NCI-H2029 treated with DMSO at 0.1 percent for 48 hours (cell line): ENCODE results near the gene PRKN.

Experiments
- DNase-seq: peaks from one replicate; lab custom pipeline; 2025; lab: John Stamatoyannopoulos, UW

PRKN gene

GRCh38 chr6:162244031-162244430 lies 483.5 kb downstream of the PRKN start:
- no peak for DNase-seq

GRCh38 chr6:162242915-162243314 lies 484.7 kb downstream of the PRKN start:
- DNase-seq = no peak

DNA sequence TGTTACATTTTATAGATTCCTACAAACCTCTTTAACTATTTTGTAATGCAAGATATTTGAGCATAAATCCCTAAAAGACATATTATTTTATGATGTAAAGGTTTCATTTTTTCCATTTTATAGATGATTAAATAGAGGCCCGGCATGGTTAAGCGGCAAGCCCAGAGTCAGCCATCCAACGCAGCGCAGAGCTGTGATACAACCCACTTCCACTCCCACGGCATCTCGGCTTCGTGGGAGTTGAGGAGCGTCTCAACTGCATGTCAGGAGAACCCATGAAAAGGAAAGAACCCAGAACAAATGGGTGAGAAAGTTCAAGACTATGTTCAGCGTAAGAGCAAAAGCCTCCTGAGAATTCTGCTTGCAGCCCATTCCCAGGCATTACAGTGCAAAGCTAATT lies 488.2 kb downstream of the PRKN start:
- DNase-seq = no peak

DNA sequence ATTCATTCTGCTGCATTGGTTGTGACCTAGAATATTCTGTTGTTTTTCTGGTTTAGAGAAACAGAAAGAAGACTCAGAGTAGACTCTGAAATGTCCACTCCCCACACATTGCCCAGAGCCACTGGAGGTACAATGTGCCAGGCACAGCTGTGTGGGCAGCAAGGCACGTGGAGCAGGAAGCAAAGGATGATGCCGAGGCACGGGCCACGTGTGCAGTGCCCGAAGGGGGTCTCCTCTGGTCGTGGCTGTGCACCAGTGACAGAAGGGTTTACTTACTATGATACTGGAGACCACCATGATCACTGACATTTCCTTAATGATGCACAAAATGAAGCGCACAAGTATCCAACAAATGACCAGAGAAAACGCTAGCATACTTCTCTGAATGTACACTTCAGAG lies 488.9 kb downstream of the PRKN start:
- no peak for DNase-seq

DNA sequence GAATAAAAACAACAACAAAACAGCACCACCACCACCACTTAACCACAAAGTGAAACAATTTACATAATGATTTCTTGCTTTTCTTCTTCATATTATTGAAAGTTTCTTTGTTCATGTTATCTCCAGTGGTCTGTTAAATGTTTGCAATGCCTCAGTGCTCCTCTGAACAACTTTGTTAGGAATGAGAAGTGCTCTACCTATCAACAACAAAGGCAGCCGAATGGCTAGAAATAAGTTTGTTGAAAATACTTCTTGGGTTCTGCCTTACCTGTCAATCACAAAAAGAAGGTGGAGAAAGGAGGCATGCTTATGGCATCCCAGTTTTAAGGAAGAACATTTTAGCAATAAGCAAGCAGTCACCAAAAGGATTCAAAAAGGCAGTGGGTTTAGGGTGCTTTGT lies 490.2 kb downstream of the PRKN start:
- DNase-seq = no peak

- no peak for DNase-seq
These were observed 492.9 kb downstream of the PRKN start for GRCh38 chr6:162234631-162235030.

- DNase-seq = no peak
These were observed 497.3 kb downstream of the PRKN start for GRCh38 chr6:162230147-162230752.

- no peak for DNase-seq
These were observed 498.5 kb downstream of the PRKN start for GRCh38 chr6:162229093-162229492.

GRCh38 chr6:162226803-162227202 lies 500.8 kb downstream of the PRKN start:
- no peak for DNase-seq

GRCh38 chr6:162222521-162222920 lies 505.0 kb downstream of the PRKN start:
- no peak for DNase-seq

DNA sequence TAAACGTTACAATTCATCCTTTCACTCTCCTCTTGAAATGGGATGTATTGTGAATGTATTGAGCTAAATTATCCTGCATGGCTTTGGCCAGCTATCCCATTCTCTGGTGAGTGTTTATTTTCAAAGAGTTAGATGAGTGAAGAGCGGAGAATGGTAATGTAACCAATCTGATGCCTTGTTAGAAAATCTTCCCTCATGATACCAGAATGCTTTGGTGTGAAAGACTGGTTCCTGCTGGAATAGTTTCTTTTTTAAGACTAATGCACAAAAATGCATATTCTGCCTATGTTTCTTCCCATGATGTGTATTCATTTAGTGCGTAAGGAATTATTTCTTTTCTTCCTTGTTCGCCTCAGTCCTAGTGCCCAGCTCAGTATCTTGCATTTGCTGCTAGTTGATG lies 506.7 kb downstream of the PRKN start:
- DNase-seq = no peak

GRCh38 chr6:162219266-162219665 lies 508.3 kb downstream of the PRKN start:
- no peak for DNase-seq

GRCh38 chr6:162217811-162218493 lies 509.6 kb downstream of the PRKN start:
- no peak for DNase-seq

- no peak for DNase-seq
These were observed 510.5 kb downstream of the PRKN start for GRCh38 chr6:162217058-162217457.

DNA sequence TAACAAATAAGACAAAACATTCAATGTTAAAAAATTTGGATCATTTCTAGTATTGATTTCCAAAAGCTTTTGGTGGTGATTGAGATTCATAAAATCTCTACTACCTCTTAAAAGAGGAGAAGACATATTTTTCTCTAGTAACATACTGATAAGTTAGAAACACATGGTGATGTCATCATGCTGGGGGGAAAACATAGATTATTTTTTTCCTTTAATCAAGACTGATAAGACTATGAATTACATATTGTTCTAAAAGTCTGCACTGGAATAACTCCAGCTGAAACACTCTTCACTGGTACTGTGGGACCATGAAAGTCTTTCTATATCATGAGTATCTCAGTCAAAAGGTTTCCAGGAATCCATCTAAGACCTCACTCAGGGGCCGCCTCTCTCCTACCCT lies 515.8 kb downstream of the PRKN start:
- DNase-seq = no peak

DNA sequence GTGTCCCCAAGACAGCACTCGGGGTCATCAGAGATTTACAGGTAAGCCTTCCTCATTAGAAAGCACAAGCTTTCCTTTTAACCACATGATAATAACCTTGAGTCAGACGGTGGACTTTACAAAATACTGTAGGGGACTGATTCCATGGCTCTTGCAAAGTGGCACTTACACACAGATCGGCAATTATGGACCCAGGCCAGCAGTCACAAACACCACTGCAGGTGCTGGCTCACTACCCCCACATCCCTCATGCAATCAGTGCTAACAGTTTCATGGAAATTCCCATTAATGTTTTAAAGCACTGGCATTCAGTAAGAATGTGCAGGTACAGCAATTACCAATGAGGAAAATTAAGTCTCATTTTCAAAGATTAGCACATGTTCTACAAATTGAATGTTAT lies 516.5 kb downstream of the PRKN start:
- no peak for DNase-seq

DNA sequence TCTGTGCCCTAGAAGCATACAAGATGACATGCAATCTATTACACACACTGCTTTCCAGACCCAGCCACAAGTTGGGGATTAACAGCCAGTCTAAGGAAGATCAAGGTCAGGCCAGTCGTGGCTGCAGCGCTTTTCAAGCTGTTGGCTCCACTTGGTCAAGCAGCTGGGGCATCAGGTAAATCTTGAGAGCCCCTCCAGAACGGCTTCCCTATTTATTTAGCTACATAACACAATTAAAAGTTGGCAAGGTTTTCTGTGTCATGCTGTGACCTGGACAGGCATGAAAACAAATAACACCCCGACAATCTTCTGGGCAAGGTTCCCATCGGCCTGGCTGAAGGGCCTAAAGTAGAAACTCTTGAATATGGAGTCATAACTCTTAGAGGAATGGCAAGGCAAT lies 524.3 kb downstream of the PRKN start:
- DNase-seq = no peak

DNA sequence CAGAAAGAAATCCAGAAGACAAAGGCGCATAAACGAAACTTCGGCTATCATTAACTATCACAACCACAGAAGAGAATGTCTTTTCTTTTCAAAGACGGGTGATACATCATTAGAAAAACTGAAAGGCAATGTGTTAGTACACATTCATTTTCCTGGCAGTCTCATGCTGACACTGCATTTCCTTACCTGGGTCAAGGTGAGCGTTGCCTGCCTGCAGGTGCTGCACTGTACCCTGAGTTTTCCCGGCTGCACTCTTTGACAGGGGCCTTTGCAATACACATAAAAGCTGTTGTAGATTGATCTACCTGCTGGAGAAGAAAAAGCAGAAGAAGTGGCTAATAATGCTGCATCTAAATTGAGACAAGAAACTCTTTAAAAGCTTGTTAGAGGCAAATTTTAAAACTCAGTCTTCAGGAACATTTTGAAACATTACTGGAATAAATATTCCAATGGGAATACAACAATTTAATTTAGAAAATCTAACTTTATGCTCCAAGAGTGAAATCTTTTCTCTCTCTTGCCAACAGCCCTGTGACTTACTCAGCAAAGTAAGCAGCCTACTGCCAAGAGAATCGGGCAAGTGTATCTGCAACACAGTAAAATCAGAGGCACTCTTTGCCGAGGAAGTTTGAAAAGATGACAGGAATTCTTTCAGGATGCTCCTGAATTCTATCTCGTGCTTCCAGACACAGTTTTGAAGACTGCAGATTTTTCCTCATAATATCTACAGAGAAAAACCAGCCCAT lies 526.4 kb downstream of the PRKN start:
- DNase-seq = no peak

DNA sequence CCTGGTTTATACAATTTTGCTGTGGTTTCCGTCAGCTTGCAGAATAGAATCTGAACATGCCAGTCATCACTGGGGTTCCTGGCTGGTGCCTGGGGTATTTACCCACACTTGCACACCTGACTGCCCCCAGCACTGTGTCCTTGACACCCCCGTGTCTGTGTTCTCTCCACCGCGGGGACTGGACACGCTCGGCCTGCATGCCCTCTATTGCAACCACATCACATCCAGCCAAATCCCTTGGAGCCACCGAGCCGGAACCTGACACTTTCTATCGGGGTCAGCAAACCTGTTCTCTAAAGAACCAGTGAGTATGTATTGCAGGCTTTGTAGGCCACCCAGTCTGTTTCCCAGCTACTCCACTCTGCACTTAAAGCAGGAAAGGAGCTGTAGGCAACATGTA lies 527.5 kb downstream of the PRKN start:
- DNase-seq = no peak

DNA sequence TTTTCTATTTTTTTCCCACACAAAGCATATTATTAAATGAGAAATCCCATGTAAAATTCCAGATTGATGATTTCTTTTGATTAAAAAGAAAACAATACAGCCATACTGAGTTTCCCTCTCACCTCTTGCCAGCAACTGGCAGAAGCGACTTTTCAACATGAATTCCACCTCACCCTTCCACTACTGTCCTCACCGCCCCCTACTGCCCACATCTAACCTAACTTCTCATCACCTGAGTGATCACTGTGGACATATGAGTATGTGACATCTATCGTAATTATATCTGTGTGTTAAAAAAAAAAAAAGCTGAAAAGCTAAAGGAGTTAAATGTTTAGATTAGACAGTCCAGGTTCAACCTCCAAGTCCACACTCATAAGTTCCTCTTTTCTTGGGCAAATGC lies 528.6 kb downstream of the PRKN start:
- DNase-seq = no peak

DNA sequence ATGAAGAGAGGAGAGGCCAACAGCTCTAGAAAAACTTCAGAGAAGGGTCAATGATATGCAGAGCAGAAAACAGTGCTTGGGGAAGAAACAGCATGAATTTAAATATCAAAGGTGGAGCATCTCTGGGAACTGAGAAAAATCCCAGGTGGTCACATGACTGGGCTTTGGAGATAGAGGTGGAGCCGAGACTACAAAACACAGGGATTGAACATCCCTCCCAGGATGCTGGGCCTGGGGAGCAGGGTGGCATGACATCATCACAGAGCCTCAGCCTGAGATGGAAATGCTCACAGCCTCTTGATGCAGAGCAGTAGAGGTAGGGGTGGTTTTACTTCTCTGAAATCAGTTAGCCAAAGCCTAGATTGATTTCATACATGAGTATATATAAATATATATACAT lies 529.5 kb downstream of the PRKN start:
- no peak for DNase-seq

DNA sequence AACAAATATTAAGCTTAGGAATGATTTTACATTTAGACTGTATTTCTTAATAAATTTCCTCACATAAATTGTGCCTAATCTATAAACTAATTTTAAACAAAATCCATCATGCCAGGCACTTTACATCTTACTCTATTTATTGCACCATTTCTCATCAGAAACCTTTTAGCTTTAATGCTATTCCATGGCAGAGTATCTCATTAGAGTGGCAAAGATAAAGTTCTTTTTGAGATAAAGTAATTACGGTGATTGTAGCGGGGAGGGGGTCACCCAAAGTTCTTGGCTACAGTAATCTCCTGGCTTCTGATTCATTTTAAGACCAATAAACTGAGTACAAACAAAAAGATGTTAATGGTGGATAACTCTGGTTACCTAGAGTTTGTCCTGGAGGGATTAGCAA lies 532.1 kb downstream of the PRKN start:
- no peak for DNase-seq

DNA sequence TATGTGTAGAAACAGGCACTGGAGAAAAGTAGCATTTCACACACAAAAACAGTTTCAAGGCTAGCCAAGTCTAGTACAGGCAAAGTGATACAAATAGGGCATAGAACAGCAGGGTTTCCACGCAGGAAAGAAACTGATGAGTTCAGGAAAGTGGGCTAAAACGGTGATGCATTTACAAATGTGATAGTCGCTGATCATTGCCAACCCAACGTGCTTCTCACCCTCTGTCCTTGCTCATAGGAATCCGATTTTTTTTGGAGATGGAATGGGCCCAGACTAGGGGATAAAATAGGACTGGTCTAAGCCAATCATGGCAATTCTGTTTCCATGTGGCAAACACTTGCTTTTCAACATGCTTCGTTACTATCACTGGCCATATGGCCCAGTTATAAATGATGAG lies 536.6 kb downstream of the PRKN start:
- no peak for DNase-seq
